Posterior vena cava (tissue), 2 donors: ENCODE data around the gene OSBPL9. TPM values are rescaled to one million over a fixed set of nuclear protein-coding genes. Genes with fewer than 3 reads are reported as not detected.

Experiments
- DNase-seq: peaks from one replicate; pipeline ENCODE4 v3.0.0-alpha.2; 2020; ENCODE audit warnings: low spot score
- intact Hi-C, 2 donors: fragments of 100-400 bp; cut with DNase I; formaldehyde crosslinking; loops; one replicate each; pipeline versions ENCODE4 v1.14.1 to v1.14.2; 2022 to 2023
- total RNA-seq, 2 donors: library from RNA; stranded (reverse); fragmentation: NEBNext Ultra II Directional; extraction: Animal tissue kit (Norgen Biotek cat#: 25700); gene quantifications; one replicate each; pipeline ENCODE4 v1.2.1, GENCODE V29; 2021
- donor health status: DM: yes; HTN: yes; CAD: no.
- donor health status: DM: yes; HTN: yes; CAD: no.

OSBPL9 gene
- total RNA-seq, 2 donors from 2014 or later: 73.1 to 84.5 TPM

- no peak for DNase-seq
- intact Hi-C loops: no loop called here
Observed at GRCh38 chr1:51750729-51751128, 133.8 kb downstream of the OSBPL9 start.

- intact Hi-C loops: no loop called here
- no peak for DNase-seq
Observed at GRCh38 chr1:51752073-51752948, 135.4 kb downstream of the OSBPL9 start.

GRCh38 chr1:51753969-51754368 is 137.1 kb downstream of the OSBPL9 start:
- DNase-seq: no peak
- intact Hi-C loops: no loop called here

- DNase-seq: no peak
- intact Hi-C loops: no loop called here
Observed at GRCh38 chr1:51754666-51755065, 137.8 kb downstream of the OSBPL9 start.

GRCh38 chr1:51755437-51755836 is 138.5 kb downstream of the OSBPL9 start:
- intact Hi-C loops: no loop called here
- DNase-seq: no peak

GRCh38 chr1:51756290-51756689 is 139.4 kb downstream of the OSBPL9 start:
- no peak for DNase-seq
- intact Hi-C loops: no loop called here

- DNase-seq: no peak
- intact Hi-C loops: no loop called here
Observed at GRCh38 chr1:51758310-51758709, 141.4 kb downstream of the OSBPL9 start.

GRCh38 chr1:51760872-51761271 is 144.0 kb downstream of the OSBPL9 start:
- intact Hi-C loops: loop anchor here in 1 of 2 donors (10.0 kb wide), 1 partner anchor 126 kb away; no protein-coding TSS in a partner anchor
- no peak for DNase-seq

GRCh38 chr1:51761351-51761750 is 144.5 kb downstream of the OSBPL9 start:
- no peak for DNase-seq
- intact Hi-C loops: loop anchor here in 1 of 2 donors (10.0 kb wide), 1 partner anchor 127 kb away; no protein-coding TSS in a partner anchor

GRCh38 chr1:51768971-51769588 is 152.2 kb downstream of the OSBPL9 start:
- intact Hi-C loops: loop anchor here (5.0 to 10.0 kb wide), 2 partner anchors 134 to 142 kb away; no protein-coding TSS in a partner anchor
- DNase-seq: no peak

GRCh38 chr1:51776408-51776807 is 159.5 kb downstream of the OSBPL9 start:
- no peak for DNase-seq
- intact Hi-C loops: no loop called here

- DNase-seq: no peak
- intact Hi-C loops: no loop called here
Observed at GRCh38 chr1:51780927-51781326, 164.0 kb downstream of the OSBPL9 start.

- DNase-seq: no peak
- intact Hi-C loops: no loop called here
Observed at GRCh38 chr1:51784997-51785421, 168.1 kb downstream of the OSBPL9 start.

GRCh38 chr1:51788938-51789337 is 172.0 kb downstream of the OSBPL9 start:
- DNase-seq: no peak
- intact Hi-C loops: no loop called here

GRCh38 chr1:51789342-51789741 is 172.4 kb downstream of the OSBPL9 start:
- intact Hi-C loops: no loop called here
- DNase-seq: no peak

GRCh38 chr1:51790385-51790784 is 173.5 kb downstream of the OSBPL9 start:
- intact Hi-C loops: no loop called here
- DNase-seq: no peak

- intact Hi-C loops: no loop called here
Observed at GRCh38 chr1:51791888-51792287, 175.0 kb downstream of the OSBPL9 start.

GRCh38 chr1:51792864-51793263 is 176.0 kb downstream of the OSBPL9 start:
- DNase-seq: no peak
- intact Hi-C loops: no loop called here

More at GRCh38 chr1:51791888-51792287, 175.0 kb downstream of the OSBPL9 start:
- DNase-seq: no peak

GRCh38 chr1:51794260-51794659 is 177.4 kb downstream of the OSBPL9 start:
- intact Hi-C loops: no loop called here
- DNase-seq: no peak

- DNase-seq: no peak
- intact Hi-C loops: no loop called here
Observed at GRCh38 chr1:51794868-51795267, 178.0 kb downstream of the OSBPL9 start.

- intact Hi-C loops: no loop called here
- DNase-seq: no peak
Observed at GRCh38 chr1:51799372-51799771, 182.5 kb downstream of the OSBPL9 start.
